ENCODE data around the gene GOT1.

GOT1 gene

GRCh38 chr10:99353182-99353581 lies 77.2 kb downstream of the GOT1 start:
- DNase-seq, result no peak

- DNase-seq, result no peak
These were observed 82.8 kb downstream of the GOT1 start for GRCh38 chr10:99347672-99348071.

Measured in hematopoietic multipotent progenitor cell treated with erythropoietin and hydrocortisone succinate and interleukin-3 and kit ligand, for 4 days (in vitro differentiated cells).